Dermis microvascular lymphatic vessel endothelial cell (primary cell): Measurements from ENCODE around the gene PHIP. TPM values are rescaled to one million over a fixed set of nuclear protein-coding genes. Genes with fewer than 3 reads are reported as not detected.

Source experiments
- DNase-seq, 2 donors: peaks; one replicate each; pipeline versions ENCODE4 v3.0.0 to v3.0.0-alpha.2; 2010; ENCODE audit warnings: low read depth in 2 of 2
- total RNA-seq: library from RNA; depleted of rRNA; stranded (reverse); fragments of >200 nt; gene quantifications from 2 replicates; pipeline ENCODE4 v1.2.1, GENCODE V29; 2014

PHIP gene
- total RNA-seq, 1 donor from 2014 or later = 15.5 TPM

GRCh38 chr6:79071547-79071946 is 6.5 kb downstream of the PHIP start:
- DNase-seq = no peak

GRCh38 chr6:79070206-79070825 is 7.7 kb downstream of the PHIP start:
- no peak for DNase-seq

- DNase-seq = no peak
These were observed 11.2 kb downstream of the PHIP start for GRCh38 chr6:79066828-79067227.

- DNase-seq = no peak
These were observed 11.7 kb downstream of the PHIP start for GRCh38 chr6:79066330-79066729.

- DNase-seq = peak in 1 of 2 donors; percentile 33
These were observed 12.8 kb downstream of the PHIP start for GRCh38 chr6:79065232-79065631.

- DNase-seq = no peak
These were observed 13.4 kb downstream of the PHIP start for GRCh38 chr6:79064635-79065034.

- no peak for DNase-seq
These were observed 15.3 kb downstream of the PHIP start for GRCh38 chr6:79062708-79063107.

- DNase-seq = no peak
These were observed 20.3 kb downstream of the PHIP start for GRCh38 chr6:79057746-79058145.

- DNase-seq = no peak
These were observed 21.8 kb downstream of the PHIP start for GRCh38 chr6:79056226-79056625.

GRCh38 chr6:79048611-79049010 is 29.4 kb downstream of the PHIP start:
- peak; percentile 11 to 28 for DNase-seq

- no peak for DNase-seq
These were observed 31.0 kb downstream of the PHIP start for GRCh38 chr6:79047072-79047471.

GRCh38 chr6:79045966-79046365 is 32.1 kb downstream of the PHIP start:
- no peak for DNase-seq

- no peak for DNase-seq
These were observed 35.3 kb downstream of the PHIP start for GRCh38 chr6:79042799-79043126.

- no peak for DNase-seq
These were observed 35.8 kb downstream of the PHIP start for GRCh38 chr6:79042088-79042798.

GRCh38 chr6:79040083-79040482 is 38.0 kb downstream of the PHIP start:
- DNase-seq = no peak

GRCh38 chr6:79038061-79038460 is 40.0 kb downstream of the PHIP start:
- DNase-seq = no peak

- no peak for DNase-seq
These were observed 43.2 kb downstream of the PHIP start for GRCh38 chr6:79034865-79035264.

- DNase-seq = no peak
These were observed 44.8 kb downstream of the PHIP start for GRCh38 chr6:79033279-79033678.

GRCh38 chr6:79031821-79032590 is 46.0 kb downstream of the PHIP start:
- DNase-seq = no peak

- DNase-seq = no peak
These were observed 47.5 kb downstream of the PHIP start for GRCh38 chr6:79030511-79030910.

GRCh38 chr6:79030023-79030422 is 48.0 kb downstream of the PHIP start:
- no peak for DNase-seq

GRCh38 chr6:79028641-79029314 is 49.3 kb downstream of the PHIP start:
- no peak for DNase-seq
